NB4 (cell line): ENCODE measurements around the gene ZCCHC2.
A peak's percentile ranks its signal among the peaks of the same experiment; 100 is the strongest.

Source experiments
- DNase-seq: peaks from one replicate; pipeline ENCODE4 v3.0.0; 2010; ENCODE audit warnings: low read depth
- H3K4me3 ChIP-seq: one replicate; pipeline ENCODE4 v1.5.1; 2011; ENCODE audit warnings: mild to moderate bottlenecking, low read depth, low read length, moderate library complexity
- MYC ChIP-seq: IDR thresholded peaks from 2 replicates; pipeline ENCODE4 v1.6.1; 2011; ENCODE audit warnings: low read depth, low read length
- POLR2A ChIP-seq: IDR thresholded peaks from 2 replicates; pipeline ENCODE4 v1.6.1; 2011; ENCODE audit warnings: mild to moderate bottlenecking; ENCODE audit not compliant: insufficient read length; ENCODE audit errors: extremely low read depth
- TF ChIP-seq, protein P1 (sequence below): IDR thresholded peaks from 2 replicates; pipeline ENCODE4 v1.6.1; 2011; ENCODE audit warnings: low read depth, low read length
- TF ChIP-seq, protein P2 (sequence below): IDR thresholded peaks from one replicate; pipeline ENCODE4 v1.5.1; 2012; ENCODE audit warnings: low read depth, low read length

Gene ZCCHC2

DNA sequence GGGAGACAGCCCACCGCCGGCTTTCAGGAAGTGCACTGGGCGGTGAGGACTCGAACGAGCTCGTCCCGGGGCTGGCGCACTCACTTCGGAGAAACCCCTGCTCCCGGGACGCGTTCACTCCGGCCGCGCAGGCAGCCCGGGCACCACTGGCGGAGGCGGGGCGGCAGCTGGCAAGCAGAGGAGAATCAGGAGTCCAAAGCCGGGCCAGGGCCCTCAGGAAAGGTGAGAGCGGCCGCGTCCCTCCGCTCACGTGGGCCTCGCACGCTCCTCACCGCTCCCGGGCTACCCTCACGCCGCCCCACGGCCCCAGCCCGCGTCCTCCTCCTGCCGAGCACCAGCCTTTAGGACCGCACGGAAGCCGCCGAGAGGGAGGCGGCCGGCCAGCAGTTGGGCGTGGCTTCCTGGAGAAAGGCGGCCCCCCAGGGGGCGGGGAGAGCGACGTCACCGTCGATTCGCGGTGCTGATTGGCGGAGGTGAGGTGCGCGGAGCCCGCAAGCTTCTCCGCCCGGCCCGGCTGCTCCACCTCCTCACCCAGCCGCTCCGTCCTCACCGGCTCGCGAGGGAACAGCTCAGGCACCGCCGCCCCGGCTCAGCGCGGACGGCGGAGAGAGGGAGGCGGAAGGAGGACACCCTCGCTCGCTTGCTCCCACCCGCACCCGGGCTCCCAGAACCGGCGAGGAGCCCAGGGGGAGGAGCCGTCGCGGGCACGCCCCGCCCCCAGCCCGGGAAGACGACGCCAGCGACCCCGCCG lies at the start of gene ZCCHC2:
Gene ZCCHC2 (plus strand): TSS at position 522 of the 751 bp plus-strand sequence. CDS start 400 bp downstream, outside the sequence.
- TF ChIP-seq, protein P1, sequence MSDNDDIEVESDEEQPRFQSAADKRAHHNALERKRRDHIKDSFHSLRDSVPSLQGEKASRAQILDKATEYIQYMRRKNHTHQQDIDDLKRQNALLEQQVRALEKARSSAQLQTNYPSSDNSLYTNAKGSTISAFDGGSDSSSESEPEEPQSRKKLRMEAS: no peak
- TF ChIP-seq POLR2A: peak; percentile 12
- 0 out of 2 replicates have a peak, but pooled peaks have one; percentile 20 for TF ChIP-seq MYC
- DNase-seq: peak; percentile 97

DNA sequence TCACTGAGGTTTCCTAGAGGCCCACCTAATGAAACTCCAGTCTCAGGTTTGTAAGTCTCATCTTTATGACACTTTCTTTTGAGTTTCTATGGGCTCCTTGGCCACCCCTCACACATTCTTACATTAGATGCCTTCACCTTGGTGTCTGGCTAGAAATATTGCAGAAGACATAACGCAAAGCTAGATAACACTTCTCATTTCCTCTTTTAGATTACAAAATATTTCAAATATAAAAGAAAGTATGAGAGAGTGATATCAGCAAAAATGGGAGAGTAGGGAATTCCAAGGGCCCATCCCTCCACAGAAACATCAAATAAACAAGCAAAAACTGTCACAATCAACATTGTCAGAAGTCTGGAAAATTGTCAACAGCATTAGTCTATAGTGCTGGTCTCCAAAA lies 43.3 kb upstream of the ZCCHC2 start:
- DNase-seq: no peak
- TF ChIP-seq MYC: no peak
- TF ChIP-seq POLR2A: no peak
- TF ChIP-seq, protein P1: no peak
- TF ChIP-seq, protein P2, sequence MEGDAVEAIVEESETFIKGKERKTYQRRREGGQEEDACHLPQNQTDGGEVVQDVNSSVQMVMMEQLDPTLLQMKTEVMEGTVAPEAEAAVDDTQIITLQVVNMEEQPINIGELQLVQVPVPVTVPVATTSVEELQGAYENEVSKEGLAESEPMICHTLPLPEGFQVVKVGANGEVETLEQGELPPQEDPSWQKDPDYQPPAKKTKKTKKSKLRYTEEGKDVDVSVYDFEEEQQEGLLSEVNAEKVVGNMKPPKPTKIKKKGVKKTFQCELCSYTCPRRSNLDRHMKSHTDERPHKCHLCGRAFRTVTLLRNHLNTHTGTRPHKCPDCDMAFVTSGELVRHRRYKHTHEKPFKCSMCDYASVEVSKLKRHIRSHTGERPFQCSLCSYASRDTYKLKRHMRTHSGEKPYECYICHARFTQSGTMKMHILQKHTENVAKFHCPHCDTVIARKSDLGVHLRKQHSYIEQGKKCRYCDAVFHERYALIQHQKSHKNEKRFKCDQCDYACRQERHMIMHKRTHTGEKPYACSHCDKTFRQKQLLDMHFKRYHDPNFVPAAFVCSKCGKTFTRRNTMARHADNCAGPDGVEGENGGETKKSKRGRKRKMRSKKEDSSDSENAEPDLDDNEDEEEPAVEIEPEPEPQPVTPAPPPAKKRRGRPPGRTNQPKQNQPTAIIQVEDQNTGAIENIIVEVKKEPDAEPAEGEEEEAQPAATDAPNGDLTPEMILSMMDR: no peak
- no peak overlapping the region for H3K4me3 ChIP-seq

More for the DNA sequence above, at the start of gene ZCCHC2:
- peak within 1 kb of the TSS; percentile 73 for H3K4me3 ChIP-seq

DNA sequence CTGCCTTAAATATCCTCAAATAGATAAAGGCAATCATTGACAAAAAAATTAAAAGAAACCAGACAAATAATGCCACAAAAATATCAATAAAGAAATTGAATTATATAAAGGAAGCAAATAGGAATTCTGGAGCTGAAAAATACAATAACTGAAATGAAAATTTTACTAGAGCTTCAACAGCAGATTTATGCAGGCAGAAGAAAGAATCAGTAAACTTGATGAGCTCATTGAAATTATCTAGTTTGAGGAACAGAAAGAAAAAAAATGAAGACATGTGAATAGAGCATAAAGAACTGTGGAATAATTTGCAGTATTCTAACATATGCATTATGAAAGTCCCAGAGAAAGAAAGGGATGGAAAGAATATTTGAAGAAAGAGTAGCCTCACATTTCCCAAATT lies 41.9 kb upstream of the ZCCHC2 start:
- TF ChIP-seq, protein P1: no peak
- TF ChIP-seq POLR2A (no peak), MYC (no peak)
- TF ChIP-seq, protein P2: no peak
- no peak for DNase-seq
- no peak overlapping the region for H3K4me3 ChIP-seq

DNA sequence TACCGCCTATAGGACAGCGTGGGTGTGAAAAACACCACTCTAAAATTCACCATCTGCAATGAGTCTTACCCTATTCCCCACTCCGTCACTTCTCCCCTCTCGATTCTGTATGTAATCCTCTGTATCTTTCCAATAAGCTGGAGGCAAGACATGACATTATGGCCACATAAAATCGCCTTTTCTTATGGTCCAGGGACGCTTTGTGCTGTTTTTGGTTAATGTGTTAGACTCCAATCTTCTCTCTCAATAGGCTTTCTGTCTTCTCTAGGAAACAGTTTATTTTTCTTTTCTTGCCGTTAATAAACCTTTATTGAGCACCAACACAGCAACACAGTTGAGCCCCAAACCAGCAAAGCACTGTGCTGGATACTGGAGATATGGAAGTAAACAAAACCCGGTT lies 37.9 kb upstream of the ZCCHC2 start:
- no peak for TF ChIP-seq POLR2A
- TF ChIP-seq MYC: no peak
- TF ChIP-seq, protein P2: no peak
- TF ChIP-seq, protein P1: no peak
- DNase-seq: no peak
- no peak overlapping the region for H3K4me3 ChIP-seq

DNA sequence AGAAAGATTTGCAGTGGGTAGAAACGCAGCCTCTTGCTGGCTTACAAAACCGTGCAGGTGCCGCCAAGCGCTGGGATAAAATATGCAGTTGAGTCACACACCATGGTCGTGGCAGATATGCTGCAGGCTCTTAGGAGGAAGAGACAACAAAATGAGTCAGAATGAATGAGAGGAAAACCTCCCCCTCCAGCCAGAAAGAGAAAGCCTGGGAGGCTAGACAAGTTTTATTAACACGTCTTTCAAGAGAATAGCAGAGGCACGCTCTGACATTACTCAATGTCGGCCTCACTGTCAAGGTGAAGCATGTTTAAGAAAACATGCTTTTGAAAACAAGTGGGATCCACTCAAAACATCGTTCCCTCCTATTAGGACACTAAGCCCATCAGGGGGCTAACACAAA lies 37.1 kb upstream of the ZCCHC2 start:
- peak overlapping the region; percentile 3 for H3K4me3 ChIP-seq
- TF ChIP-seq MYC (no peak), POLR2A (no peak)
- TF ChIP-seq, protein P1: peak; percentile 35
- TF ChIP-seq, protein P2: no peak
- peak; percentile 85 for DNase-seq

DNA sequence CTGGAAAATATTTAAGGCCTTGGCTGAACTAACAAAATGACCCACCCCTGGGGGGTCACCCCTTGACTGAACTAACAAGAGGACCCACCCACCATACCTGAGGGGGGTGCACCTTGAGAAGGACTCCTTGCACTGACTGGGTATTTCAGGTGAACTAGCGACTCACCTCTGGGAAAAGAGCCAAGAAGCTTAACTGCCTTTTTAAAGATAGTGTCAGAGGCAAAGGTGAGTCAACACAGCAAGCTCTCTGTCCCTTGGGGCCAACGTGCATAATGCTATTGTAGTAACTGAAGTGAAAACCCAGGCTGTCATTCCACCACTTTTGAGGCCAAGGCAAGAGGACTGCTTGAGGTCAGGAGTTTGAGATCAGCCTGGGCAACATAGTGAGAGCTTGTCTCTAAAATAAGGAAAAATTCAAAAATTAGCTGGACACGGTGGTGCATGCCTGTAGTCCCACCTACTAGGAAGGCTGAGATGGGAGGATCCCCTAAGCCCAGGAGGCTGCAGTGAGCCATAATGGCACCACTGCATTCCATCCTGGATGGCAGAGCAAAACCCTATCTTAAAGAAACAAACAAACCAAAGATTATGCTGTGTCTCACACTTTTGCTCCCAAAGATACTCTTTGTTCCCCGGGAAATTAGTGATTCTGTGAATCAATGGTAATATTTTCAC lies 36.4 kb upstream of the ZCCHC2 start:
- peak; percentile 66 for DNase-seq
- TF ChIP-seq, protein P2: no peak
- TF ChIP-seq MYC: no peak
- TF ChIP-seq, protein P1: no peak
- no peak overlapping the region for H3K4me3 ChIP-seq
